ENCODE results near the gene FAM43B.
A peak's percentile ranks its signal among the peaks of the same experiment; 100 is the strongest.

FAM43B gene

DNA sequence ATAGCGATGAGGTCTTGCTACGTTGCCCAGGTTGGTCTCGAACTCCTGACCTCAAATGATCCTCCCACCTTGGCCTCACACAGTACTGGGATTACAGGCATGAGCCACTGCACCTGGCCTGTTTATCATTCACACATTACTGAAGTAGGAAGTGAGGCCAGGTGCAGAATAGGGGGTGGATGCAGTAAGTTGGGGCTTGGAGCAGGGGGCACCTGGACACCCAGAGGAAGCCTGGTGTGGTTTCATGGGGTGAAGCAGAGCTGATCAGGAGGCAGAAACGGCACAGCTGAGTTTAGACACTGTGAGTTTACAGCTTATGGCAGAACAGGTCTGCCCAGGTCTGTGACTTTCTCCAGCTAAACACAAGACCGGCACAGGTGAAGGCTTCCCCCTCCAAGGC lies 41.4 kb downstream of the FAM43B start:
- no peak for DNase-seq

DNA sequence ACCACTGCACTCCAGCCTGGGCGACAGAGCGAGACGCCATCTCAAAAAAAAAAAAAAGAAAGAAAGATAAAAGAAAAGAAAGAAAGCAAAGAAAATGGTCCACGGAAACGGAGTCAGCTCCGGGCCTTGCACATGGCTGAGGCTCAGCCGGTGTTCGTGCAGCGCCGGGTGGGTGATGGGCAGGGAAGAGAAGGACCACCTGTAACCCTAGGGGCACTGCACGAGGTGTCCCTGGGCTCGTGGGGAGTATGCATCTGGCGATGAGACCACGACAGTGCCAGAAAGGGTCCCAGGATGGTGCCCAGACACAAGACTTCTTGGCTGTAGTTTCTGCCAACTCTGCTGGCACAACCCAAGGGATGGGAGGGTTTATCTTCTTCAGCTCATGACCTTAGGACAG lies 42.4 kb downstream of the FAM43B start:
- no peak for DNase-seq

- DNase-seq: no peak
Measured at GRCh38 chr1:20596106-20596505, 43.7 kb downstream of the FAM43B start.

- DNase-seq: no peak
Measured at GRCh38 chr1:20597650-20598049, 45.3 kb downstream of the FAM43B start.

DNA sequence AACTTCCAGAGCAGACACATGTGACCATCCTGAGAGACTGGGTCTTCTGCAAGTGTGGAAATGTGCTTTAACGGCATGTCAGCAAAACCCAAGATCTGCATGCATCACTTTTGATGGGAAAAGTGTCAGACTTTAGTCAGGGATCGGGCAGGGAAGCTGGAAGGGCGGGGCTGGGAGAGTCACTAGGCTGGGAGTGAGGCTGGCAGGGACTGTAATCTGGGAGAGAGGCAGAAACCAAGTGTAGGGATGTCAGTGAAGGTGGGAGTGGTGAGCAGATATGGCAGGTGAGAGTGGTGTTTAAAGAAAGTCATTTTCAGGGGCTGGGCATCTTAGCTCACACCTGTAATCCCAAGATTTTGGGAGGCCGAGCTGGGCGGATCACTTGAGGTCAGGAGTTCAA lies 47.8 kb downstream of the FAM43B start:
- DNase-seq: no peak

DNA sequence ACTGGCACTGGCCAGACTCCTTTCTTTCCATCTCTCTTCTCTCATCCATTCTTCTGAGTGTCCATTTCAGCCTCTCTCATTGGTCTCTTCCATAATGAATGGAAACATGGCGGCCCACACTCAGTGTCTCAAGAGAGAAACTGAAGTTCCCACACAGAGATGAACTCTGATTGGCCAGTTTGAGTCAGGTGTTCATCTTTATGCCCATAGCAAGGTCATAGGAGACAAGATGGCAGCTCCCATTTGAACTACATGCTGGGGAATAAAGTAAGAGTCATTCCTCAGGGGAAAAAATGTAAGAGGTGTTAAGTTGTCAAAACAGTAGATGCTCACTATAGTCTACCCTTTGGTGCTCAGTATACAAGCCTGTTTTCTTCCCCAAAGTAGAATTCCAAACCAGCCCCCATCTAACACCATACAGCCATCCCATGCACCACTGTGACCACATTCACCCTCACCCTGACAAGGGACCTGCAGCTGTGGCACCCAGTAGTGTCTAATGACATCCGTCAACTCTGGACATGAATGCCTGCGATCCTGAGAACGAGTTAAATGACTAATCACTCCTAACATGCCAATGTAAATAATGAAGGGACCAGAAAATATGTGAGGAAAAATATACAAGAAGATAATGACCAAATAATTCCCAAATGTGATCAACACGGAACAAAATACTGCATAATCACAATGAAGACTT lies 48.9 kb downstream of the FAM43B start:
- peak; percentile 93 for DNase-seq

- no peak for DNase-seq
Measured at GRCh38 chr1:20602851-20603450, 50.6 kb downstream of the FAM43B start.

GRCh38 chr1:20603504-20604464 lies 51.4 kb downstream of the FAM43B start:
- peak; percentile 97 for DNase-seq
